Gastroesophageal sphincter (tissue), 3 donors: ENCODE measurements around the gene VEGFD.

ENCODE experiments used
- CTCF ChIP-seq, 4 experiments: fragments of 200-600 bp in 2 of 4; fragments of 450-650 bp in 2 of 4; sonication (generic) in 1 of 4; IDR thresholded peaks; one replicate each; pipeline ENCODE4 v1.5.1; 2017 to 2019; ENCODE audit warnings: antibody characterized with exemption in 4 of 4, mild to moderate bottlenecking in 2 of 4, moderate library complexity in 2 of 4
- EP300 ChIP-seq: sonication (generic); formaldehyde crosslinking; IDR thresholded peaks from one replicate; pipeline ENCODE4 v1.6.1; 2017; ENCODE audit warnings: antibody characterized with exemption, mild to moderate bottlenecking
- POLR2A ChIP-seq, 2 donors: fragments of 450-650 bp; IDR thresholded peaks; one replicate each; pipeline ENCODE4 v1.6.1; 2017; ENCODE audit warnings: antibody characterized with exemption in 2 of 2, mild to moderate bottlenecking in 2 of 2, moderate library complexity in 1 of 2
- POLR2AphosphoS5 ChIP-seq: sonication (generic); formaldehyde crosslinking; IDR thresholded peaks from one replicate; pipeline ENCODE4 v1.6.1; 2017; ENCODE audit warnings: antibody characterized with exemption

GRCh38 chrX:15410947-15411346 lies 26.7 kb upstream of the VEGFD start:
- TF ChIP-seq CTCF (IDR thresholded peaks at IDR 0.05) (no peak), POLR2A (IDR thresholded peaks at IDR 0.05) (no peak), POLR2AphosphoS5 (no peak), EP300 (no peak)
